NCI-H774 (cell line): ENCODE measurements around the gene A3GALT2.

Experiments
- DNase-seq: peaks from one replicate; lab custom pipeline; 2025; lab: John Stamatoyannopoulos, UW

The A3GALT2 gene

DNA sequence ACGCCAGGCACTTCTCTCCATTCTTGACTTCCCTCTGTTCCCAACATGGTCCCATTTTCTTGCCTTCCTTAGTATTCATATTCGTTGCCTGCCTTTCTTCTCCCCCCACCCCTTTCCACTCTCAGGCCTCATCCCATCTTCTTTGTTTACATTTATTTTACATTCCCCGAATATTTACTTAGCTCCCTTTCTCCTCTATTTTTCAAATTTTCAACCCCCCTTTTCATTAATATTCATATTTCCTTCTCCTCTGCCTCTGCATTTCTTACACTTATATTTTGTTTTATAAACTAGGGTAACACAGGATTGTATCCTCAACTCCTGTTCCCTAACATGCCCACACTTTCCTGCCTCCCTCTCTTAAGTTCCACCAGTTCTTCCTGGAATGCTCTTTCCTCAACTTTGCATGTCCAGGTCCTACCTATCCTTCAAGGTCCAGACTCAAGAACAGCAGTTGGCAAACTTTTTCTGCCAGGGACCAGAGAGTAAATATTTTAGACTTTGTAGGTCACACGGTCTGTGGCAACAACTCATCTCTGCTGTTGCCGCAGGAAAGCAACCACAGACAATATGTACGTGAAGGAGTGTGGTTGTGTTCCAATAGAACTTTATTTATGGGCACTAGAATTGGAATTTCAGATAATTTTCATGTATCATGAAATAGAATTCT lies 29.8 kb upstream of the A3GALT2 start:
- no peak for DNase-seq

DNA sequence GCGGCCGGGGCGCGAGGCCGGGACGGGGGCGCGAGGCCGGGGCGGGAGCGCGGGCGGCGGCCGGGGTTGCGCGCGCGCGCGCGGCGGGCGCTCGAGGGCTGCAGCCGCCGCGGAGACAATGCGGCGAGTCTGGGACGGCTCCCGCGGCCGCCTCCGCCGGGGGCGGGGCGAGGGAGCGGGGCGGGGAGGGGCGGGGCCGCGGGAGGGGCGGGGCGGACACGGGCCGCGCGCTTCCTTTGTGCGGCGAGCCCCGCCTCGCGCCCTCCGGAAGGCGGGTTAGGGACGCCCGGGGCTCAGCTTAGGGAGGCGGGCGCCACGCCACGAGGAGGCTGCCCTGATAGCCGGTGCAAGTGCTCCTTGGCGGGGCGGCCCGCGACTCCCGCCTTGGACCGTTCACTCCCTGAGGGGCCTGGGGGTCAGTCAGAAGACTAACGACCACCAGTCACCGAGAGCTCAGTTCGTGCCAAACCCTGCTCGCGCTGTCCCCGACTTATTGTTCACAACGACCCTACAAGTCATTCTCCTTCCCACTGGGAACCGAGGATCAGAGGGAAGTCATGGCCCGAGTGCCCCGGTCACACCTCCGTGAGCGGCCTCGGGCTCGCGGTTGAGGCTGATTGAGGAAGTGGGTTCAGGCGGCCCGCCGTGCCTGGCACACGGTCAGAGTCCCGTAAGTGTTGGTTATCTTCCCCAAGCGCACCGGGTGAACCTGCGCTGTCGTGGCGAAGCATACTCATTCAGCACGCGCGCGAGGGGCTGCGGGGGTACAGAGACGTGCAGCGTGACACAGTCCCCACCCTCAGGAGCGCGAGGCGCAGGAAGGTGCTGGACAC lies 29.1 kb upstream of the A3GALT2 start:
- DNase-seq: peak; percentile 95

DNA sequence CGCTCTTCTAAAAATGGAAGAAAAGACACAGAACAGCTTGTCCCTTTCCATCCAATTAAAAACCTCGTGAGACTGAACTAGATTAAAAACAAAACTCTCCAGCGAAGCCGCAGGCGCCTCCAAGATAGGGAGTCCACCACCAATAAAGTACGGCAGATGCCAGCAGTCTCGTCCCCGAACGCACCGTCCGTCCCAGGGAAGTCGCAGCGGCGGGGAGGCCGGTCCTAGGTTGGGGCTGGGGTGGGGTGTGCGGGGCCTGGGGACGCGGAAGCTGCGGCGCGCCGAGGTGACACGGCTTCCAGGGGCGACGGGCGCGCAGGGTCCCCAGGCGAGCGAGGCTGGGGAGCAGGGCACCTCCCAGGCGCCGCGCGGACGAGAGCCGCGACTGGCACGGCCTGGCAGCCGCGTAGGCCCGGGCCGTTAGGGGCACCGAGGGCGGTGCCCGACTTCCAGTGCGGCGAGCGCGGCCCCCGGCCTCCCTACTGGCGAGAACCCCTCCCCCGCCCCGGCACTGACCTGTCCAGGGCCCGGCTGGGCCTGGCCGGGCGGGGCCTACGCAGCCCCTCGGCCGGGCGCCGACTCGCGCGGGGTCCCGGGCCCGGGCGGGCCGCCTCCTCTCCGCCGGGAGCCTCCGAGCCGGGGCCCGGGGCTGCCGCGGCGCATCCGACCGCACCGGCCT lies 28.3 kb upstream of the A3GALT2 start:
- DNase-seq: peak; percentile 74

DNA sequence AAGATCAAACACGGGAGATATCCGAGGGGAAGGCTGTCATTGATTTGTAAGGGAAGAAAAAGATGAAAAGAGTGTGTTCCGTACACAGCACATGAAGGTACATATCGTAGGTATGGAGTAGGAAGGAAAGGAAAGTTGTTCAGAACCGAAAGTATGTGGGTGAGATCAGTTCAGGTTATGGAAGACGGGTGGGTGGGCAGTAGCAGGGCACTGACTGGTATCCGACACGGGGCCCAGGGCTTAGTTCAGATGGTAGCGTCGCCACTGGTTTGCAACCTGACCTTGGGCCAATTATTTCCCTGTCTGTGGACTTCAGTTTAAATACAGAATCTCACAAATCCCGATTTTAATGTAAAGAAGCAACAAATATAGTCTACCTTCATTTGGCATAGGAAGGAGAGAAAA lies 27.8 kb upstream of the A3GALT2 start:
- no peak for DNase-seq

DNA sequence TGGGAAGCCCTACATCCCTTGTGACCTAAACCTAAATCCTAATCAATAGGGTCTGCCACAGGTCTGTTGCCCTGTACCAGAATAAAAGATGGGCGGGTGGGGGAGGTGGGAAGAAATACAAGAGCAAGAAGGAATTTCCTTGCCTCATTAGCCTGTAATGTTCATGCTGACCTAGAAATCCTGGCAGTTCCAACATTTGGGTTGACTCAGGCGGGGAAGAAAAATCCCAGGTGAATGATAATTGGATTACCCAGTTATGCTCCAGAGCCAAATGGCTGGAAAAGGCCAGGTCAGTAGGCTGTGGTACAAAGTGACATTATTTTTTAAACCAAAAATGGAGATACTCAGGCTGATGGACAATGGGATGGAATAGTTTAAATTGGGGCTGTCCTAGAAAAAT lies 27.3 kb upstream of the A3GALT2 start:
- DNase-seq: no peak

DNA sequence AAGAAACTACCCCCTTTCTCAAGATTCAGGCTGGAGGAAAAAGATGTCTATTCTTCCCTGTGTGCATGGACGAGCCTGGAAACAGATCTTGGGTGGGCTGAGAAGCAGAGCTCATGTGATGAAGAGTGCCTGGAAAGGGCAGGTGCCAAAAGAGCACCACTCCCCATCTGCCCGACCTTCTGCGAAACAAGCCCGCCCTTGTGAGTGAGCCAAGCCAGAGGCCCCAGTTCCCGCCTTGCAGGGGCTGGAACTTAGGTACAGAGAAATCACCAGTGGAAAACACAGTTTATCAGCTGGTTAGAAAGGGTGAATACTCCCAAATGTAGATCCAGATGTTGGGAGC lies 26.7 kb upstream of the A3GALT2 start:
- no peak for DNase-seq

DNA sequence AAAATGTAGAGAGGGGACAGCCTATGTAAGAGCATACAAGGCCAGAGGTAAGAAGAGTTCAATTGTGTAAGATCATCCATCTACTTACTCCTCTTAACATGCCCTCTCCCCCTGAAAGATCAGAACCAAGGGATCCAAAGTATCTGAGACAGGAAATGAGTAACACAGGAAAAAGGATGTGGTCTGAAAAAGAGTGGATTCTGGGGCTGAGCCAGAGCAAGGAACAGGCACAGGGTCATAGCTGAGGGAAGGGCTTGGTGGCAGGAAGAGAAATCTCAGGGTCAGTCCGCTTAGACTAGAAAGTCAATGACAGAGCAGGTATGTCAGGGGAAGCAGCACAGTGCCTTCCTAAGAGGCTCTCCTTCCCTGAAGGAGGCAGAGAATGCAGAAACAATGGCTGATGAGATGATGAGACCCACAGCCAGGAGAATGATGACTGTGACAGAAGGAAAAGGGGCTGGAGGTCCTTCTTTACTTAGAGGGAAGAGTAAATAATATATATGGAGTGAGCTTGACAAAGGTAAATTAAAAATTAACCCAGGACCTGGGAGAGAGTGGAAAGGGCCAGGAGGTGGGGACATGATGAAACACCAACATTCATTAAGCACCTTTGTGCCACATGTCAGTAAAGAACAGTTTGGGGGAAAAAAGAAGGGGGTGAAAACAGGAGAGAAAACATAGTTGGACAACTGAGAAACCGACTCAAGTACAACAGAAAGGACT lies 26.2 kb upstream of the A3GALT2 start:
- DNase-seq: no peak

DNA sequence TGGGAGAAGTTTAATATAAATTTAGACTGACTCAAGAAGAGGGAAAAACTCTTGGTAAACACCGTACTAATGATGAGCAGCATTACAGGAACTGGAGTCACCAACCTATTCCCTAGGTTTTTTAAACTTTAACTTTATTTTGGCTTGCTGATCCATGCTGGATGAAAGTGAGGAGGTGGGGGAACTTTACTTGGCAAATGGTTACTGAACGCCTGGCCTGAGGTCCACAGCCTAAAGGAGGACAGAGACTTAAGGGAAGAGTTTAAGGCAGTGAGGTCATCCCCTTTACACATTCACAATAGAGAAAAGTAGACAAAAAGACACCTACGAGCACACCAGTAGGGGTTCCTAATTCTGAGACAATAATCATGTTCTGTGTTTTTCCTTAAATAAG lies 25.6 kb upstream of the A3GALT2 start:
- DNase-seq: no peak

DNA sequence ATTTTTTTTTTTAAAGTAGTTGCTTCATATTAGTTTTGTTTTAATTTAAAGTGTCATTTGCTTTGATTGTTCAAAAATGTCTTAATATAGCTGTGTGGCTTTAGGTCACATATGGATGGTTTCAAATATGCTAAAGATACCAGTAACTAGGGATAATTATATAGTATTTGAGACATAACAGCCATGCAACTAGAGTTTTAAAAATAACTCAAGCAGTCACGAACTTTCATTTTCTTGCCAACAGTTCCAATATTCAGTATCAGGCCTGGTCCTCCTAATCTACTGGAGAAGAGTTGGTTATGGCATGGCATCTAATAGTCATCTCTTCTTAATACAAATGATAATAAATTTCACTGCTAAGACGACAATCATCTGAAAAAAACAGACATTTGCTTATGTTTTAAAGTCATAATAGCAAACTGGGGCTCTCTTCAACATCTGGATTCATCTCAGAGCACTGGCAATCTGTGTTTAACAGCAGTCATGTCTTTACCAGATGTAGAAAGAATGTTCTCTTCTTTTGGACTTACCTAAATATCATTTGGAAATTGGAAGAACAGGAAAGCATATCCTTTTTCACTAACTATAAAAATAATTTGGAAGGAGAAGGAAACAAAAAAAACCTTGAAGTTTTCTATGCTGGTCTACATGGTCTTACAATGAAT lies 24.1 kb upstream of the A3GALT2 start:
- DNase-seq: no peak

DNA sequence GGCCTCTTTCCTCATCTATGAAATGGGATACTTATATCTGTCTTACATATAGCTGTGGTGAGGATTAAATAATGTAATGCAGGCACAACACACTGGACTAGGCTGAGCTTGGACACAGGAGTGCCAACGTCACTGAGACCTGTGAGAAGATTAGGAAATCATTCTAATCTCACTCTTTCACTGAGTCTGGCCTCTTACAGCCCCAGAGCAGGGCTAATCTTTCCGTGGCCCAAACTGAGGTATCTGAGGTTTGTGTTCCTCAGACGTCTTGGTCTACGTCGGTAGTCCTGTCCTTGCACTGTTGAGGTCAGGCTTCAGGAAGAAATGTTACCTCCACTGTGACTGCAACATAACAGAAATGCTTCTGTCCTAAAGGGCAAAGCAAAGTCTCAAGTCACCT lies 22.6 kb upstream of the A3GALT2 start:
- DNase-seq: no peak

DNA sequence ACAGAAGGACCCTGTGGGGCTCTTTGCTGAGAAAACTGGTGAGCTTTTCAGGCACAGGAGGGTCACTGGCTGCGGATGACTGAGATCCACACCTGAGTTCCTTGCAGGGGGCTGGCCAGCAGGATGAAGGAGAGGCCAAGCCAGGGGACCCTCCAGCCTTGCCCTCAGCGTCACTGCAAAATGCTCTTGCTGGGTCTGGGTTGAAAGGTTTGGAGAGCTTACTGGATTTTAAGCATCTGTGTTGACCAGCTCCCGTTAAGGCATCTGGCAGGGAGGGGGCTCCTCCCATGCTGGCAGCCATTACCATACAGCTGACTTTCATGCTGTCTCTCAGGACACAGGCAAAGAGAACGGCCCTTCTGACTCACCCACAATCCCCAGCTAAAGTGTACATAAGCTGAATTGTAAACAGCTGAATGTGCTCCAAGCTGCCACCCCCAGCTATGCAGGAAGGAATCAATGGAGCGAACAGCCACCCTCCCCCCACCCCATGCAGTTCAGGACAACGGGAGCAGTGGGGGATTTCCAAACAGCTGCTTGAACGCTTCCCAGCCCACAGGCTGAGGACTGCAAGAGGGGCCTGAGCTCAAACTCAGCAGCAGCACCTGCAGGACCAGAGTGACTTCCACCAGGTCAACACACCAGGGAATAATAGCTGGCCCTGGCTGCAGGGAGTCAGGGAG lies 21.3 kb upstream of the A3GALT2 start:
- peak; percentile 99 for DNase-seq

DNA sequence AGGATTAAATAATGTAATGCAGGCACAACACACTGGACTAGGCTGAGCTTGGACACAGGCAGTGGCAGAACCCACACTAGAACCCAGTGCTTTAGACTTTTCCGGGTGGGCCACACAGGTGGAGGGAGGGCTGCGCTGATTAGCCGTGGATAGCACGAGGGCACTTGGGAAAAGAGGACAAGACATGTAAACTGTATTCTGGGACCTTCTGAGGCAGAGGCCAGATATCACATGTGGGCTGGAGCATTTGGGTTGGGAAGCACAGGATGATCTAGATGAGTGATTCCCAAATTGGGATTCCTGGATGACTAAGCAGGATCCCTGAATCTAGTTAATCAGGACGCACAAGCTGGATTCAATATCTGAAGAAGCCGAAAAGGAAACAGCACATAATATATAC lies 20.3 kb upstream of the A3GALT2 start:
- DNase-seq: no peak

DNA sequence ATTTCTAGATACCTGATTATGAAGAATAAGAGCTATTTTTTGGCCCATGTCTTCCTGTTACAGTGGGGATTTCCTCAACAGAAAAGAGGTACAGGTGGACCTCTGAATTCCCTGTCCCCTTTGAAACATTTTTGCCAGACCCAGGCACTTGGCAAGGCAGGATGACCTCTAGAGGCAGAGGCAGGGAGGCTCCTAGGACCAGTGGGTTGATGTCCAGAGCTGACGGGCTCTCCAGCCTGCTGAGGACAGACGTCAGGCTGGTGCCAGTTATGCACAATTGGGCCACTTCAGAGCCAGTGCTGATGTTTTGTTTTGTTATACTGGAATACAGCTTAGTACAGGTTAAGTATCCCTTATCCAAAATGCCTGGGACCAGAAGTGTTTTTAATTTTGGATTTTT lies 18.5 kb upstream of the A3GALT2 start:
- DNase-seq: no peak

DNA sequence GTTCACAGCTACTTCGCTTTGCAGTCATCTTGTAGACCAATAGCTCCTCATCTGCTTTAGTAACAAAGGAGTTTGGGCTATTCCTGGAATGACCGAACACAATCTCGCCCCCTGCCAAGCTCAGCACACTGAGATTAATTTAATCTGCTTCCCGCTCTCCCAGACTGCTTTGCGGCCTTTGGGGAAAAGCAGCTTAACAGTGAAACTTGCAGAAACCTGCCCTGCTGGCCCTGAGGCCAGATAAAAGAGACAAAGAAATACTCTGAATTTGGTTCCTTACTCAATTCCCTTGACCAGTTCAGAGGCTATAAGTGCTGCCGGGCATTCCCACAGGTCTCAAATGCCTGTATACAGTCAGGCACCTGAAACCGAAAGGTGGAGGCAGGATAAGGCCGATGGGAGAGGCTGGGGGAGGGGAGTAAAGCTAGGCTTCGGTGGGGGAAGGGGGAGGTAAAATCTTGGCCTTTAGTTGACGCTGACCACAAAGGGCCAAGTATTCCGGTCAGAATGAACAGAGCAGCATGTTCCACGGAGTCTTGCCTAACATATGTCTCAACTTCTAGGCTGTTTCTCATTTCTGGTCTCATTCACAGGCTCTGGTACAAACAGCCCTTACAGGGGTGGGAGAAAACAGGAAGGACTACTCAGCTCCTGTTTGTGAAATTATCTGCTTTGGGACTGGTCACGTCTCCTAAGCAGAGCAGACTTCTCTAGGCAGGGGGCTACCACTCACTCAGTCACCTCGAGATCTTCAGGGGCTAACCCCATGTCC lies 17.7 kb upstream of the A3GALT2 start:
- DNase-seq: no peak

DNA sequence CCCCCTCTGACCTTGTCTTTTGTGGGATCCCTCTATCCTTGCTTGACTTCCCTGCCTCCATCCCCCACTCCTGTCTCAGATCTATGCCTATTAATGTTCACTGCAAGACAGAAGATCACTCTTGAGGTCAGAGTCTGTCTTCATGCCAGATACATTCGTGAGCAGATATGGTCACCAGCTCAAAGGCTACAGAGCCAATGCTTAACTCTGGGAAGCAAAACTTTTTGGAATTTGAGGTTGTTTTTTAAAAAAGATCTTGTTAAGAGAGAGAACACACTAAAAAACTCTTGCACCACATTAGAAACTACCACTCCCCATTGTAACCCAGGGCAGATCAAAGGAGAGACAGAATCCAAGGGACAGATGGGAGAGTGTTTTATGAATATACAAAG lies 17.1 kb upstream of the A3GALT2 start:
- DNase-seq: no peak

DNA sequence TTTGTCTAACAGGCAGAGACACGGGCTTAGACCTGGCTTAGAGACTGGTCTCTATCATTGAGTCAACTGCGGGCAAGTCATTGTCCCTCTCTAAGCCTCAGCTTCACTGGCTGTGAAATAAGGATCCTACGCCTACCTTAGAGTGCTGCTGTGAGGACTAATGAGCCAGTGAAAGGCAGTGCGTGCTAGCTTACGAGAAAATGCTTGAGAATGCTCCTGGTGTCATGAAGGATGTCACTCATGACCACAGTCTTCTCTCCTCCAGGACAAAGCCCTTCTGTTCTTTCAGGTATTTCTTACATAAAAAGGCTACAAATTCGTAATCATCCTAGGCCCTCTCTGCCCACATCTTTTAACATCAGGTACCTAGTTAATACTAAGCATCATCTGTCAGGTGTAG lies 16.5 kb upstream of the A3GALT2 start:
- DNase-seq: no peak

DNA sequence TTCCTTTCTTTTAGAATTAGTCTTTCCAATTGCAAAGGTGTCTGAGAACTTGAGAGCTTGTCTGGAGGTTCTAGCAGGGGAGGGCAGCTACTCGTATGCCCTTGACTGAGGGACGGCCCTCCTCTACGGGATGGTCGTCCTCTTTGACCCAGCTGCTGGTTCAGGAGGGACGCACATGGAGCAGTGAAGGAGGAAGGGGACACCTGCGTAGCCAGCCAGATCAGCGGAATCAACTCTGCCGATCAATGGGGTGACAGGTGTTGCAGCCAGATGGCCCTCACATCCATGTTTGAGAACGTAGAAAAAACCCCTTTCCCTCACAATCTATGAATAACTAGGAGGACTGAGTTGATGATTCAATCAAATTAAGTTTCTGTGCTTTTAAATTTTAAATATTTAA lies 15.7 kb upstream of the A3GALT2 start:
- peak; percentile 25 for DNase-seq

DNA sequence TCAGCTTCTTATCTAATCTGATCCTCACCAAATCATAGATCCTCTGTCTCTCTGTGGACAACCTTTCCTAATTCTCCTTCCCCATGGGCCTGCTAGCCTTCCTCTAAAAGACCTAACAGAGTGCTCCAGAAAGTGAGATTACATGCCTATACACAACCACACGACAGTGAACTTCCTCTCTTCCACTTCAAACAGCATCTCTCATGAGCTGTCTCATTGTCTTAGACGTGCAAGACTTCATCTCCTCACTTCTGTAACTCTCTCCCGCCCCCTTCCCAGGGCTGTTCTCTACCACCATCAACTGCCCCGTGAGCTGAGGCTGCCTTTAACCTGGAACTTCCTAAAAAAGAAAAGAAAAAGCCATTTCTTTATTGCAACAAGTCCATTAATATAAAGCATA lies 14.1 kb upstream of the A3GALT2 start:
- DNase-seq: no peak

DNA sequence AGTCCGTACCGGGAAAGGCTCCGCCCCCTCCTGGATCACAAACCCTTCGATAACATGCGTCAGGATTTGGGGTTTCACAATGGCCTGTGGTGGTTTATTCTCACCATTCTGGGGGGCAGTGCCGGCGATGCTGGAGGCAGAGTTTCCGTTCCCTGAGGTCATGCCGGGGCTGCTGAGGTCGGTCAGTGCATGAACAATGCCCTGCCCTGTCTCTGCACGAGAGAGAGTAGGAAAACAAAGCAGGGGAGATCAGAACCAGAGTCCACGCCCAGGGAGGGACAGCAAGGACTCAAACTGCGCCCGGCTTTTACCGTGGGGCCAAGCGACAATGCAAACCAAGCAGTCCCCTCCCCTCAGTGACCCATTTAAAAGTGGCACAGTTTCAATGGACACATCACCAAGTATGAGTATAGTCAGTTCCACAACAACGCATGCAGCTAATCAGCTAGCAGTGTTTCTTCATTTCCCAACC lies 13.2 kb upstream of the A3GALT2 start:
- no peak for DNase-seq

DNA sequence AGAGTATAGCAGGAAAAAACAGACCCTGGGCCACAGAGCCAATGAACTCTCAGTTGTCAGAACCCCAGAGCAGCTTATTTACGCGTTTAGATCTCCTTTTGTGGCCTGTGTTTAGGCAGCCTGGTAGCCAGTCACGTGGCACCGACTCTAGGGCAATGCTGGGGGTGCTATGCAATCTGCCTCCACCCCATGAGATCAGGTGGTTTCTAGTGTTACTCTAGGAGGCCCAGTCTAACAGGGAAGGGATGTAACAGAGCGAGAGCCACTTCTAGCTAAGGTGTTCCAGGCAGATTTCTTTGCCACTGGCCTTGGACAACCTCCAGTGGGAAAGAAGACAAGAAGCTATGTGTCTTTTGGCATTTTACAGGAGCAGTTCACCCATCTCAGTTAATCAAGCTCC lies 12.0 kb upstream of the A3GALT2 start:
- DNase-seq: no peak

DNA sequence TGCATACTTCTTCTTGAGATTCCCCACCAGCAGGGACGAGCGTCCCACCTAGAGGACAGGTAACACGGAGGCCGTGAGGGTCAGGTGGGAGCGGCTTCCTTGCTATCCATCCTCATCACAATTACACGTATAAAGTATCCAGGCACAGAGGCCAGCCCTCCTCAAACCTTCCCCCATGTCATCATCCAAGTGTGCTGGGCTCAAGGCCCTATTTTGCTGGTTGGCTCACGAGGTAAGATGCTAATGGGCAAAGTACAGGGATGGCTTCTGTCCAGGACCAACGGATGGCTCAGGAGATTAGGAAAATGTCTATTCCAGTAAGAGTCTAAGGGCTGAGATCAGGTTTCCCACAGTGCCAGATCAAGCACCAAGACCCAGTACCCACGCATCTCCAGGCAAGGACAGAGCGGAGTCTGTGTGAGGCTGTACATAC lies 11.5 kb upstream of the A3GALT2 start:
- no peak for DNase-seq
